Keratinocyte (primary cell): ENCODE measurements around the gene MYH10. TPM values are rescaled to one million over a fixed set of nuclear protein-coding genes. Genes with fewer than 3 reads are reported as not detected.

Source experiments
- DNase-seq: peaks from one replicate; pipeline ENCODE4 v3.0.0-alpha.2; 2011; ENCODE audit warnings: low read depth, missing footprints, low spot score
- FAIRE-seq: peaks from 2 replicates; lab custom pipeline; 2011; peaks lifted over from hg19 to GRCh38; lab: Jason Lieb, UNC
- H2AFZ ChIP-seq: 2 replicates; pipeline ENCODE4 v1.6.0; 2012; ENCODE audit warnings: low read length, control low read depth, inconsistent platforms; ENCODE audit not compliant: control insufficient read depth
- H3K27ac ChIP-seq: 2 replicates; pipeline ENCODE4 v1.5.1; 2011; ENCODE audit warnings: low read length; ENCODE audit not compliant: control insufficient read depth, insufficient read depth
- H3K27me3 ChIP-seq: 3 replicates; pipeline ENCODE4 v1.6.0; 2011; ENCODE audit warnings: low read length; ENCODE audit not compliant: control insufficient read depth, insufficient read depth; ENCODE audit errors: extremely low read depth
- H3K36me3 ChIP-seq, 2 experiments: 2 replicates in 1 of 2; 3 replicates in 1 of 2; pipeline ENCODE4 v1.5.1; 2011; ENCODE audit warnings: low read length in 2 of 2, mild to moderate bottlenecking in 1 of 2; ENCODE audit not compliant: control insufficient read depth in 2 of 2, insufficient read depth in 2 of 2; ENCODE audit errors: extremely low read depth in 1 of 2
- H3K4me1 ChIP-seq: 3 replicates; pipeline ENCODE4 v1.5.1; 2011; ENCODE audit warnings: low read length; ENCODE audit not compliant: control insufficient read depth, insufficient read depth; ENCODE audit errors: extremely low read depth
- H3K4me2 ChIP-seq: 3 replicates; pipeline ENCODE4 v1.6.0; 2011; ENCODE audit warnings: low read depth, low read length; ENCODE audit not compliant: control insufficient read depth, insufficient read depth; ENCODE audit errors: extremely low read depth
- H3K4me3 ChIP-seq, 3 experiments: fragments of 200-600 bp in 1 of 3; sonication (generic) in 1 of 3; 2 replicates in 2 of 3; 3 replicates in 1 of 3; pipeline ENCODE4 v1.5.1; 2011 to 2016; ENCODE audit warnings: low read length in 3 of 3, mild to moderate bottlenecking in 3 of 3, control low read depth in 2 of 3, inconsistent platforms in 1 of 3, low read depth in 1 of 3, mixed read lengths in 1 of 3, mixed run types in 1 of 3, moderate library complexity in 1 of 3; ENCODE audit not compliant: control insufficient read depth in 2 of 3, insufficient read depth in 2 of 3; ENCODE audit errors: extremely low read depth in 1 of 3
- H3K79me2 ChIP-seq: 2 replicates; pipeline ENCODE4 v1.6.0; 2012; ENCODE audit warnings: low read length; ENCODE audit not compliant: control insufficient read depth, insufficient read depth
- H3K9ac ChIP-seq: 3 replicates; pipeline ENCODE4 v1.6.0; 2011; ENCODE audit warnings: low read length; ENCODE audit not compliant: control insufficient read depth, insufficient read depth; ENCODE audit errors: extremely low read depth
- H3K9me1 ChIP-seq: 3 replicates; pipeline ENCODE4 v1.6.0; 2011; ENCODE audit warnings: low read length; ENCODE audit not compliant: control insufficient read depth, insufficient read depth; ENCODE audit errors: extremely low read depth
- H3K9me3 ChIP-seq: 2 replicates; pipeline ENCODE4 v1.5.1; 2012; ENCODE audit warnings: low read depth, low read length; ENCODE audit not compliant: control insufficient read depth
- H4K20me1 ChIP-seq: 3 replicates; pipeline ENCODE4 v1.6.0; 2011; ENCODE audit warnings: low read length; ENCODE audit not compliant: control insufficient read depth, insufficient read depth; ENCODE audit errors: extremely low read depth
- CTCF ChIP-seq, 3 experiments: IDR thresholded peaks in 1 of 3; conservative IDR thresholded peaks in 1 of 3; optimal IDR thresholded peaks in 1 of 3; 2 replicates in 2 of 3; 3 replicates in 1 of 3; pipeline versions ENCODE3 to v1.5.1; 2011; ENCODE audit warnings: low read length in 3 of 3, mild to moderate bottlenecking in 3 of 3, moderate library complexity in 2 of 3, control low read depth in 1 of 3, inconsistent platforms in 1 of 3; ENCODE audit not compliant: insufficient read depth in 2 of 3; ENCODE audit errors: extremely low read depth in 1 of 3
- EZH2 ChIP-seq: IDR thresholded peaks from one replicate; pipeline ENCODE4 v1.6.1; 2012; ENCODE audit warnings: inconsistent platforms, mild to moderate bottlenecking, low read length, moderate library complexity
- dilution Hi-C: fragments of 300-500 bp; cut with MboI; formaldehyde crosslinking; loops from one replicate; pipeline ENCODE4 v1.7.0; 2020; ENCODE audit warnings: low sequenced_read_pairs; ENCODE audit not compliant: extremely low pct_ligation_motif_present
- polyA plus RNA-seq, 5 experiments: library from polyadenylated mRNA; depleted of rRNA in 3 of 5; stranded (reverse) in 3 of 5; stranded (forward) in 1 of 5; unstranded in 1 of 5; fragments of >200 nt; gene quantifications; 1 replicate in 1 of 5; 2 replicates in 3 of 5; 3 replicates in 1 of 5; pipeline versions ENCODE4 v1.2.1 to v1.2.3, GENCODE V29; 2011 to 2012; ENCODE audit warnings: missing spikeins in 2 of 5, low read depth in 1 of 5, low replicate concordance in 1 of 5

Gene MYH10
- polyA plus RNA-seq, 1 donor (not counting 4 experiments of a cell fraction or from before 2014, with no cell fraction given): 21.2 TPM

GRCh38 chr17:8479431-8479947, 151.0 kb downstream of the MYH10 start:
- no peaks in the 10 kb centered on the region for H3K9me3 ChIP-seq
- DNase-seq (no peak), FAIRE-seq (no peak)
- H3K79me2 ChIP-seq: no peaks in the 10 kb centered on the region
- no peak overlapping the region for H3K9ac ChIP-seq
- H3K4me3 ChIP-seq: no peak overlapping the region
- dilution Hi-C loops: no loop called here
- no peaks in the 10 kb centered on the region for H3K9me1 ChIP-seq
- H2AFZ ChIP-seq: no peak overlapping the region
- H3K27me3 ChIP-seq: no peaks in the 10 kb centered on the region
- TF ChIP-seq CTCF (optimal IDR thresholded peaks at IDR 0.05 in 1 of 3, IDR thresholded peaks at IDR 0.05 in 1 of 3, conservative IDR thresholded peaks at IDR 0.05 in 1 of 3; ENCODE audit: extremely low read depth in 1 of 3, insufficient read depth in 2 of 3, low read length in 3 of 3): no peak
- no peak for TF ChIP-seq EZH2
- H3K4me2 ChIP-seq: no peak overlapping the region
- H3K4me1 ChIP-seq: no peaks in the 10 kb centered on the region
- peaks cover 54 to 56% of the 10 kb centered on the region in 2 experiments for H3K36me3 ChIP-seq
- no peak overlapping the region for H3K27ac ChIP-seq
- H4K20me1 ChIP-seq: no peaks in the 10 kb centered on the region

GRCh38 chr17:8477715-8478441, 152.6 kb downstream of the MYH10 start:
- Histone ChIP-seq H3K4me2 (no peak overlapping the region), H3K4me1 (no peaks in the 10 kb centered on the region), H3K27ac (no peak overlapping the region), H3K79me2 (no peaks in the 10 kb centered on the region), H3K4me3 (no peak overlapping the region), H4K20me1 (no peaks in the 10 kb centered on the region), H3K36me3 (peaks cover 57 to 58% of the 10 kb centered on the region in 2 experiments), H3K27me3 (no peaks in the 10 kb centered on the region), H3K9me3 (no peaks in the 10 kb centered on the region), H3K9me1 (no peaks in the 10 kb centered on the region), H3K9ac (no peak overlapping the region), H2AFZ (no peak overlapping the region)
- FAIRE-seq (no peak), DNase-seq (no peak)
- TF ChIP-seq CTCF (optimal IDR thresholded peaks at IDR 0.05 in 1 of 3, IDR thresholded peaks at IDR 0.05 in 1 of 3, conservative IDR thresholded peaks at IDR 0.05 in 1 of 3; ENCODE audit: extremely low read depth in 1 of 3, insufficient read depth in 2 of 3, low read length in 3 of 3) (no peak), EZH2 (no peak)
- dilution Hi-C loops: no loop called here
